8988T (cell line): ENCODE measurements around the gene FKRP.

Experiments
- DNase-seq: peaks from one replicate; pipeline ENCODE4 v3.0.0; 2011

Gene FKRP

DNA sequence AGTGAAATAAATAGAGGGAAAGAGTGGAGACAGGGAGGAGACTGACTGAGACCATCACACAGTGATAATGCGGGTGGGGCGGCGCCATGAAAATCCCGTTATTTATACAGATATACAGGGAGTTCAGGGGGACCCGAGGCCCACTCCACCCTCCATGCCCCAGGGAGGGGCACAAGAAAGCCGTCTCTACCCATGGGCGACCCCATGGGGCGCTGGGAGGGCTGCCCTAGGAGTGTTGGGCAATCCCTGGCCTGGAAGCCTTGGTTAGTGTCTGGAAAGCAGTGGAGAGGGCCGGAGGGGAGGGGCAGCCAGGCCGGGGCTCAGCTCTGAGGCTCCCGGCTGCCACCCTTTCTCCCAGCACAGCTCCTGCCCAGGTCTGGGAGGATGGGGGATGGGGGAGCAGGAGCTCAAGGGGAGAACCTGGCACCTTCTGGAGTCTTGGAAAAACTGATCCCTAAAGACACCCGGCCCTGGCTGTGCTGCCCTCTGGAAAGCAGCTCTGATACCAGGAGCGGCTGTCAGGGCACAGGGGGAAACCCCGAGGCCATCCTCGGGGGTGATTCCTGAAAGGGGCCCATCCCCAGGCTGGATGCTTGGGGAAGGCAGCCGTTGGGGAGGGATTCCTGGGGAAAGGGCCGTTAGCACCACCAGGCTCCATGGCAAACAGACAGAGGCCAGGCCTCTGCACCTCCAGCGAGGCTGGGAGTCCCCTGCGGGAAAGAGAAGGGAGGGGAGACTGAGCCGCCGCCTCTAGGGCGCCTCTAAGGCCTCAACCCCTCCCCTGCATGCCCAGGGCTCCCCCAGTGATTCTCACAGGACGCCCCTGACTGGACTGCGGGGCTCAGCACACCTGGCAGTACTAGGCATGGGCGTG, 26.0 kb upstream of the FKRP start:
- no peak for DNase-seq

DNA sequence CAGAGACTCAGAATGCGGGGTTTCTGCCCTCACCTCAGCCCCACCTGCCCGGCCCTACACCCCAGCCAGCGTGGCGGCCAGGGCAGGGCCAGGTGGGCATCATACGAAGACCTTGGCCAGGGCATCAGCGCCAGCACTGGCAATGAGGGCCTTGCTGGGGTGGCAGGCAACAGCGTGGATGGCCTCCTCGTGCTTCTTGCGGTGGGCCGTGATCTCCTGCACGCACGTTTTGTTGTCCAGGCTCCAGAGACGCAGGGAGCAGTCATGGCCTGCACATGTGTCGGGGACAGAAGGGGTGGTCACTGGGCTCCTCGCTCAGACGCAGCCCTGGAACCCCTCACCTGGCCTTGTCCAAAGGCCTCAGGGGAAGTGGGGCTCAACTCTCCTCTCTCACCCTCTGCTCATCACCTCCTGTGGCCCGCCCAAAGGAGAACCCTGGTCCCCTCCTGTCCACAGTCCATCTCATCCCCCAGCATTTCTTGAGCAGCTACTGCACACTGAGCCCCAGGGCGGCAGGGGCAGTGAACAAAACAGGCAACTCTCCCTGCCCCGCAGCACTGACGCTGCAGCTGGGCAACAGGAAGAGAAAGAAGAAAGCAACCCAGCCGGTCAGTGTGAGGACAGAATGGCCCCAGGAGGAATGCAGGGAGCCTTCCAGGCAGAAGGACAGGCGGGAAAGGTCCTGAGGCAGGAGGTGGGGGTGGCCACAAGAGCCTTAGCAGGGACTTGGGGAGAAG, 25.2 kb upstream of the FKRP start:
- no peak for DNase-seq

DNA sequence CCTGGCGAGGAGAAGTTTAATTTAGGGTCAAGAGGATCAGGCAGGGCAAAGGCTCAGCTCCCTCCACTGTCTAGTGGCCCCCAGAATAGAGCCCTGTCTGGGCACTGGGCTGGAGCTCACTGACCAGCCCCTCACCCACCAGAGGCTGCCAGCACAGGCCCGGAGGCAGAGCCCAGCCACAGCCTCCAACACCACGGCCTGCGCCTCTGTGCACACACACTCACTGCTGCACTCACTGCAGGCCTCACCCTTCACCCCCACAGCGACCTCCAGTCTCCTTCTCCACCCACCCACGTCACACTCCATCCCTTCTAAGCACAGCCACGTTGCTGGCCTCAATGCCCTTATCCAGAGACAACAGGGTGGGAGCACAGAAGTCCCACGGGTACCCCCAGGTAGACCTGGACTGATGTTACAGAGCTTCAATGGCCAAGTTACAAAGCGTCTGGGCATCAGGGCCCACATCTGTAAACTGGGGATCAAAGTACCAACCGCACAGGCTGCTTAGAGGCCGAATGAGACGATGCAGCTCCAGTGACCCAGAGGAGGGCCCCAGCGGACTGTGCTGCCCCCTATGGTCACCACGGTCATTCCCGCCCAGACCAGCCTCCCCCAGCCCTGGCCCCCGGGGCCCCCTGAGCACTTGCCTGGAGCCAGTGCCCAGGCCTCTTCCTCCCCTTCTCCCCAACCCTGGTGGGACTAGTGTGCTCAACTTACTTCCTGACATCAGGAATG, 24.4 kb upstream of the FKRP start:
- peak; percentile 68 for DNase-seq

DNA sequence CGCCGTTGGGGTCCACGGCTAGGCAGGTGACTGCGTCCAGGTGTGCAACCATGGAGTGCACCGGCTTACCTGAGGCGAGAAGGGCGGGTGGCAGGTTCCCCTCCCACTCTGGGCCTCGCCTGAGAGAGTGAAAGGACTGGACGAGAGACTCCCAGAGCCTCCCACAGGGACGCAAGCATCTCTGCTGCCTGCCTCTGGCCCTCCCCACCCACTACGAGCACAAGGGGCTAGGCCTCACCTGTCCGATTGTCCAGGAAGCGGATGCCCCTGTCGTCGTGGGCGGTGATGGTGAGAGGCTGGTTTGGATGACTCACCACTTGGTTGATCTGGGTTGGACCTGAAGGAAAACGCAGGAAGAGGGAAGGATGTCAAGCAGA, 23.9 kb upstream of the FKRP start:
- DNase-seq, result no peak

DNA sequence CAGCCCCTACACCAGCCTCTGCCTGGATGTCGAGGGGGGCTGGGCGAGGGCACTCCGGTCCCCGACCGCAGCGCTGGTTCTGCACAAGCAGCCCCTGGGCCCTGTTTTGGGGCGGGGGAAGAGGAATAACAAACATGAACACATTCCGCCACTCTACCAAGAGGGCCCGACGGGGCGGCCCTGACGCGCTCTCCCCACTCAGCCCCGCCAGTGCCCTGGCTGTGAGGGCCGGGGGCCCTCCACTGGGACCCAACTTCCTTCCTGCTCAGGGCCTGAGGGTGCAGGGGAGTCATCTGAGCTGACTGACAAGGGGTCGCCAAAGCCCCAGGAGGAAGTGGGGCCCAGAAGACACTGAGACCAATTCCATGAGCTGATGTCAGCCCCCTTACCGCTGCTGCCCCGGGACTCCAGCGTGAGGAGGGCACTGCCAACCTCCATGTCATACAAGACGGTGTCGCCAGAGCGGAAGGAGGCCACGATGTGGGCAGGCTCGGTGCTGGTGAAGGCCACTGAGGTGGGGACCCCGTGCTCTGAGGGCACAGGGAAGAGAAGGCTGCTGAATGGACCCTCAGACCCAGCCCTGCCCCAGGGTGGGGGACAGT, 23.3 kb upstream of the FKRP start:
- DNase-seq, result no peak

DNA sequence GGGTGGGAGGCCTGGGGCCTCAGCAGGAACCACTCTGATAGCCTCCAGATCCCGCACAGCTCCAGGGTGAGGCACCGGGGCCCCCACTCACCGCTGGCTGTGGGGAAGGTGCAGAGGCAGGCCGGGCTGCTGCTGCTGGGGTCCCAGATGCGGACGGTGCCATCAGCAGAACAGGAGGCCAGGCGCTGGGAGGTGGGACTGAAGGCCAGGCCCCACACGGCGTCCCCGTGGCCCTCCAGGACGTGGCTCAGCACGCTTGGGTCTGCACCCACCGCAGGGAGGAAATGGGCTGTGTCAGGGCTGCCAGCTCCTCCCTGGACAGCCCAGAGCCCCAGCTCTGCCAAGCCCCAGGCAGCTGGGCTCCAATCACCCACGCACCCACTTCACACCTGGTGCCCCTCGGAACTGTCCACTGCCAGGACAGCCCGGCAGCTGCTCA, 22.8 kb upstream of the FKRP start:
- no peak for DNase-seq

DNA sequence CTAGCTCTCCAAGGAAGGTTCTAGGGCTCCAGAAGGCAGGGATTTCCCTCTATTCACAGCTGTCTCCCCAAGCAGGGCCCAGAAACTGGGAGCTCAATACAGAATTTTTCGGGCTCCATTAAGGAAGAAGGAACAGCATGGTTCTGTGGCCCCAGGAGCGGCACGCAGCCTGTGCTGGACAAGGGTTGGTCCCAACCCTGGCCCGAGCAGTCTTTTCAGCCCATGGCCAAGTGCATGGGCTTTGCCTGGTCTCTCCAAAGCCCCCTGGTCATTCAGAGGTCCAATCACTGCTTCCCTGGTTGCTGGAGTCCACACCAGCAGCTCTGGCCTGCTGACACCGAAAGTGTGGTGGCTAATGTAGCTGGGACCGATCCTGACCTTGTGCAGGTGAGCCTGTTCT, 22.4 kb upstream of the FKRP start:
- DNase-seq, result no peak

DNA sequence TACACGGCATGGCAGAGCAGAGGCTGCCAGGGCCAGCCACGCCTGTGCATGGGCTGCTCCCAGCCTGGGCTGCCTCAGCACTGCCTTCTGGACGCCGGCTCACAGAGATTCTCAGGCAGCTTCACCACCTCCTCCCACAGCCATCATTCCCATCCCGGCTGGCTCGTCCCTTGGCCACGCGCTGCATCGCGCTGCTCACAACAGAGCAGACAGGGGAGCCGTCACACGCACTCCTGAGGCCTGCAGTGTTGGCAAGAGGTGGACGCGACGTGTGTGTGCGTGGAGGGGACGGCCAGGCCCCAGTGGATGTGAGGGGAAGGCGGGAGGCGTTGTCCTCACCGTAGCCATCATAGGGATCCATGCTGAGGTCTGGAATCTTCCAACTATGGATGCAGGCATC, 21.4 kb upstream of the FKRP start:
- no peak for DNase-seq

DNA sequence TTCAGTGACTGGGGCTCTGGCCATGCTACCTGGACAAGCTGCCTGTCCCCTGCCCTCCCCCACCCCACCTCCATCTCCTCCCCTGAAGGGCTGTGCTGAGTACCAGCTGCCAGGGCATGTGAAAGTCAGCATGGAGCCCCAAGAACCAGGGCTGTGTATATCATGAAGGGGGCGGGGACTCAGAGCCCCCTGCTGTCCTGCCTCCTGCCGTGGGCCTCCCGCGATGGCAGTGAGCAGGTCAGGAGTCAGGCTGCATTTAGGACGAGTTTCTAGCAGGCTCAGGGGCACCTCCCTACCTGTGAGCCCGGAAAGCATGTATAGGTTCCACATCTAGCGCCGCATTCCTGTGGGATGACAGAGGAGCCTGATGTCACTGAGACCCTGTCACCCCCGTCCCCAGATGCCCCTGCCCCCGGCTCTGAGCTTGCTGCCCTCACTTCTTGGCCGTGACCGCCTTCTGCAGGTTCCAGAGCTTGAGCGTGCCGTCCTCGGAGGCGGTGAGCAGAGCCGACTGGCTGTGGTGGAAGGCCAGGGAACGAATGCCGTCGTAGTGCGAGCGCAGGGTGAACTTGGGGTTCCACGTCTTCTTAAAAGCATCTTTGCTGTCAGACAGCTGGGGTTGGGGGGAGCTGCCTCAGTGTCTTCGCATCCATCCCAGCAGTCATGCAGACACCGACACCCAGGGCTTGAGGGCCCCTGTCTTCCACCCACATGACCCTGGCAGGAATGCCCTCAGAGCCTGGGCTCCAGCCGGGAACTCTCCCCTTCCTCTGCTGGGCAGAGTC, 20.6 kb upstream of the FKRP start:
- DNase-seq, result no peak

DNA sequence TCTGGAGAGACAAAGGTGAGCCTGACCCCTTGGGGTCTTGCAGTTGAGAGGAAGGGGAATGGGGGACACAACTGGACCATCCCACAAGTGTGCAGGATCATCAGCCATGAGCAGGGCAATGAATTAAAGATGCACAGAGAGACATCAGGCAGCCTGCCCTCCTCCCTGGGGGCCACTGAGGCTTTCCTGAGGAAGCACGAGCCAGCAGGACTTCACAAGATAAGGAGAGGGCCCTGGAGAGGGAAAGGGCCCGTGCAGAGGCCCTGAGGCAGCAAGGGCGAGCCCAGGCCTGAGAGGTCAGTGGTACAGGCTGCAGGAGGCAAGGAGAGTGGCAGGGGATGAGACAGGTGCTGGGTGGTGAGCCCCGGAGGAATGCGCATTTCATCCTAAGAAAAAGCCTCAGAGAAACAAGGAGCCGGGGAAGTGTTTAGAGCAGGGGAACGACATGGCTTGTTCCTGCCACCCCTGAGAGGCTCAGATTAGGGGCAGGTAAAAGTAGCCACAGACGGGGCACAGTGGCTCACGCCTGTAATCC, 19.9 kb upstream of the FKRP start:
- no peak for DNase-seq

DNA sequence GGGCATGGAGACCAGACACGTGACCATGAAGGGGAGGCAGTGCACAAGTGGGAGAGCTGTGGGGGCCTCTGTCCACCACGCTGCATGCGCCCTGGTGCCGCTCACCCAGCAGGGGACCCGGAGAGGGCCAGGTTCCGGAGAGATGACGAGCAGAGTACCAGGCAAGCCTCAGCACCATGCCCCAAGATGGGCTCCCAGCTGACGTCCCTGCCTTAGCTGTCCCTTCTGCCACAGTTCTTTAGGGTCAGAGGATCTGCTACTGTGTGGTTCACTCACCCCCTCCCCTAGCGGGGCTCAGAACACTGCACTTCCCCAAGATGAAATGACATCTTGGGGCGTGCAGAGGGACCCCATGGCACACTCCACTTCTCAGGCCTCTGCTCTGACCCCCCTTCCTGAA, 19.3 kb upstream of the FKRP start:
- DNase-seq, result no peak

DNA sequence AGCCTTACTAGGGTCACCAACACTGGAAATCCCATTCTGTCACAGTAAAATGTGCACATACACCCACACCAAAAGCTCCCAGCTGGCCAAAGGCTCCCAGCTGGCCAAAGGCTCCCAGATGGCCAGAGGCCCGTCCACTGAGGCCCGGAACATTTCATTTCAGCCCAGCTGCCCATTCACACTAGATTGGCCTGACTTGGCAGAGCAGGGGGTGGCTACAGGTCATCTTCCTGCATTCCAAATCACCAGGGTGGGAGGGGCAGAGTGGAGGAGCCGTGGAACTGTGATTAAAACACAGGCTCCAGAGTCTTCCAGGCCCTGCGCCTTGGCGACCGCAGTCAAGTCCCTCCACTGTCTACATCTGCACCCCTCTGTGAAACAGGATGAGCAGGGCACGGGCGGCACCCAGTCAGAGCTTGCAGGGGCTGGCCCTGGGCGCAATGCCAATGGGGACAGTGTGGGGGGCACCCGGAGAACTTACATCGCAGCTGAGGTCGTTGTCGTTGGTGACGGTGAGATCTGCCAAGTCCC, 18.8 kb upstream of the FKRP start:
- DNase-seq, result no peak

DNA sequence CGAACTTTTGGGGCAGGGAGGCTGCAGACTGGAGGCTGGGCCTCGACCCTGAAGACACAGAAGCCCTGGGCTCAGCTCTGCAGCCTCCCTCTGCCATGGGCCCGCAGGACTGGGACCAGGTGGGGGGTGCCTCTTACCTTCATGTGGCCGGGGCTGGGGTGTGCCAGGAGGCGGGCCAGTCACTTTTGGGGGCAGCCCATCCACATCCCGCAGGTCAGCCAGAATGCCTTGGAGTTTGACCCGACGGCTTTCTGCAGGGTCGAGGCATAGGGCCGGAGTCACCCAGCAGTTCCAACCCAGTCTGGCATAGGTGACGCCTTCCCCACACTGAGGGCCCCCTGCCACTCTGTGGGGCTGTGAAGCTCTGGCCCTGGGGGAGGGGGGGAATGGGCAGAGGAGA, 18.1 kb upstream of the FKRP start:
- no peak for DNase-seq

DNA sequence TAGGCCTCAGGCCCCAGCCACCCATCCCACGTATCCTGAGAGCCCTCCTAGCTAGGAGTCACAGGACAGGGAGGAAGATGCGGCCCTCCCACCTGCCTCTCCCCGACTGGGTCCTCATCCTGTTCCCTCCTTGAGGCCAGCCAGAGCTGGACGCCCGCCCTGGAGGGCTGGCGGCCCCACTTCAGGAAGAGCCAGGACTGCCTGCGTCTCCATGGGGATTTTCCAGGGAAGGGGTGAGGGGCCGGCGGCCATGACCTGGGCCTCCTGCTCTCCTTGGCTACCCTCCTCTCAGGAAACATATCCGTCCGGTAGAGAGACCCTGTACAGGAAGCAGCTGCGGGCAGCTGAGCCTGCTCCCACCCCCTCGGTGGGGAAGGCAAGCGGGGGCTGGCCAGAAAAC, 17.6 kb upstream of the FKRP start:
- no peak for DNase-seq

DNA sequence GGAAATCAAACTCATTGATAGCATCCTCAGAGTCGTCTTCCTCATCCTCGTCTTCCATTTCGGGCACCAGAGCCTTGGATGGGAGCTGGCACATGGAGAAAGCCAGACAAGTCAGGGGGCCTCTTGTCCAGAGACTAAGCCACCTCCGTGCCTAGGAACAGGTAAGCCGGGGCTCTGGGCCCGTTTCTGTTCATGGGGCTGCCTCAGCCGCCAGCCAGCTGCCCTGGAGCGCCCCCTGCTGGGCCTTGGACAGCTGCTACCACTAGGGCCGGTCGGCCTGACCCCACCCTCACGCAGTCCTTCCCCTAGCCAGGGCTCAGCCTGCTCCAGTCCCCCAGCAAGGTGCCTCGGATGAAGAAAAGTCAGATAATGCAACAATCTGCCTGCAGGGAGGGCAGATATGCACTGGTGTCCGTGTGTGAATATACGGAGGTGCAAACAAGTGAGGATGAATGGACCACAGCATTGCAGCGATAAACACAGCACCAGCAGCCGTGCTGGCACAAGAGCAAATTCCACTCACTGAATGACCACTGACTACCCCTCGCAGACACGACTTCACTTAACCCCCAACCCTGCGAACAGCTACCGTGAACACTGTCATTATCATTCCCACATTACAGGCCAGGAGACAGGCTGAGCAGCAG, 17.0 kb upstream of the FKRP start:
- peak; percentile 90 for DNase-seq

DNA sequence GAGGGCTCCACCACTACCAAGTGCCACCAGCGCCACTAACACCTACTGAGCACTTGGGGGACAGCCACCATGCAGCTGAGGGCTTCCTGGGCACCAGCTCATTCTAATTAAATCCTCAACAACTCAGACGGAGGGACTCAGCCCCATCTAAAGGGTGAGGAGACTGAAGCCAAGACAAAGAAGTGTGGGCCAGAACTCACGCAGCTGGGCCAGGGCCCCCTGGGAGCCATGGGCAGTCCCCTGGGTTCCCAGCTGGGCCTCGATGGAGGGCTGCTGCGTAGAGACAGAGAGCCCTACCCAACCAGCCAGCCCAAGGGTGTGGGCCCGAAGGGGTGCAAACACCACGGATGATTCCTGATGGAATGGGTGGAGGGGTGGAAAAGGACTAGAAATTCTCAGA, 16.2 kb upstream of the FKRP start:
- DNase-seq, result no peak

DNA sequence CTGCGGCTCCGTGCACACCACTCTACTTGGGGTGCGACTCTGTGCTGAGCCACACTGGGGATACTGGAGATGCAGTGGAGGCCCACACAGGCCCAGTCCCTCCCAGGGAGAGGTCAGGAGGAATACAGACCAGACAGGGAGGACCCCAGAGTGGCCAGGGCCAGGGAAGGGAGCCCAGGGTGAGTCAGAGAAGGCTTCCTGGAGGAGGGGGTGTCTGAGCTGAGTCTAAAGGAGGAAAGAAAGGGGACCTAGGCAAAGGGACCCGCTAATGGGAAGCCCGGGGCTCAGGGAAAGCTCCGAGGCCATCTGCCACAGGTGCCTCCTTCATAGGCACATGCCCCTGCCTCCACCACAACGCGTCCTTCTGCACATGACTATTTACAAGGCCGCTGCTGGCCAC, 15.7 kb upstream of the FKRP start:
- no peak for DNase-seq

DNA sequence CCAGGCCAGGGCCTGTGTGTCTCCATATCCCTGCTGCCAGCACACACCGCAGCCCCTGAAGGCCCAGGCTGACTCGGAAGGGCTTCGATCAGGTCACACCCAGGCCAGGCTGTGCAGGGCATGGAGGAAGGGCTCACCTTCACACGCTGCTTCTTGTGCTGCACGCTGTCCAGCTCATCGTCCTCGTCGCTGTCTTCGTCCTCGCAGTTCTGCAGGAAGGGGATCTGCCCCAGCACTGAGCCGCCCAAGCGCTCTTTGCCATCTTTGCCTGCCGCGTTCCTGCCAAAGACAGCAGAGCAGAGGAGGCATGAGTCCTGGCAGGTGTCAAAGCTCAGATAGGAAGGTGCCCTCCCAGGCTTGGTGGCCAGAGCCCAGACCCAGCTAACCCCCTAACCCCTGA, 15.3 kb upstream of the FKRP start:
- DNase-seq, result no peak

DNA sequence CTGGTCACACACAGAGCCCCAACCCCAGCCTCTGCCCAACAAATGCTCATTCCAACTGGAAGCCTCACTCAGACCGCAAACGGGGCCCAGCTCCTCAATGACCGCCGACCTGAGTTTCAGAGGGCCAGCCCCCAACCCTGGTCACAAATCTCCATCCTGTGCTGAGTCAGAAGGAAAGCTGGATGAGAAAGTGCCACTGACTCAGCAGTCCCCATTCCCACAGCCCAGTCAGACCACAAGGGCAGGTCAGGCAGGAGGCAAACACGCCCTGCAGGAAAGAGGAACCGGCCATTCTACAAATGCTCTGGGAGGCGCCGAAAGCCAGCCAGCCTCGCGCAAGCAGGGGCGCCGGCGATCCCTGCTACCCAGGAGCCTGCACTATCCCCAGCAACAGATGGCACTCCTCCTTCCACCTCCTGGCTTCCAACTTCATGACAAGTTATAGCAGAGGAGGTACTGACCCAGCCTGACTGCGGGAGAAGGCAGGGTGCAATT, 14.8 kb upstream of the FKRP start:
- no peak for DNase-seq

DNA sequence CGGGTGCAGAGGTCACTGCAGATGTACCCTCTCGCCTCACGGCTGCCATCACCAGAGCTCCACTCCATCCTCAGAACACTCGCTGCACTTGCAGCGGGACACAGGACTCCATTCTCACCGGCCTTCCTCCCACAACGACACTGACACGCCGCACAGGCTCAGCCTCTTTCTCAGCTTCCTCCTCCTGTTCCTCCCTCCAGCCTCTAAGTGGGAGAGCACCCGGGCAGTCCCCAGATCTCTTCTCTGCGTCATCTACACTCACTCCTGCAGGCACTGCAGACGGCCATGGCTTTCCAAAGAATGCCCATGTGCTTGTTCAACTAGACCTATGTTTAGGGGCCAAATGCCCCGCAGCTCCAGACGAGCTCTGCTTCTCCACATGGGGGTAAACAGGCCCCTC, 14.3 kb upstream of the FKRP start:
- DNase-seq, result no peak
